Head of caudate nucleus (tissue), 42 donors: Measurements from ENCODE around the gene MRPL9.
"Not testable (repeated sequence)": the region's sequence is repeated elsewhere in the genome, so short reads cannot be mapped to it uniquely, and the experiment has no call there.

Experiments
- DNase-seq, 42 donors: peaks; one replicate each; pipeline versions ENCODE4 v3.0.0 to v3.0.0-alpha.2; 2020 to 2021; ENCODE audit warnings: mixed read lengths in 7 of 42
- intact Hi-C: fragments of 100-400 bp; cut with DNase I; formaldehyde crosslinking; loops from one replicate; pipeline ENCODE4 v1.15.0; 2022

Gene MRPL9

DNA sequence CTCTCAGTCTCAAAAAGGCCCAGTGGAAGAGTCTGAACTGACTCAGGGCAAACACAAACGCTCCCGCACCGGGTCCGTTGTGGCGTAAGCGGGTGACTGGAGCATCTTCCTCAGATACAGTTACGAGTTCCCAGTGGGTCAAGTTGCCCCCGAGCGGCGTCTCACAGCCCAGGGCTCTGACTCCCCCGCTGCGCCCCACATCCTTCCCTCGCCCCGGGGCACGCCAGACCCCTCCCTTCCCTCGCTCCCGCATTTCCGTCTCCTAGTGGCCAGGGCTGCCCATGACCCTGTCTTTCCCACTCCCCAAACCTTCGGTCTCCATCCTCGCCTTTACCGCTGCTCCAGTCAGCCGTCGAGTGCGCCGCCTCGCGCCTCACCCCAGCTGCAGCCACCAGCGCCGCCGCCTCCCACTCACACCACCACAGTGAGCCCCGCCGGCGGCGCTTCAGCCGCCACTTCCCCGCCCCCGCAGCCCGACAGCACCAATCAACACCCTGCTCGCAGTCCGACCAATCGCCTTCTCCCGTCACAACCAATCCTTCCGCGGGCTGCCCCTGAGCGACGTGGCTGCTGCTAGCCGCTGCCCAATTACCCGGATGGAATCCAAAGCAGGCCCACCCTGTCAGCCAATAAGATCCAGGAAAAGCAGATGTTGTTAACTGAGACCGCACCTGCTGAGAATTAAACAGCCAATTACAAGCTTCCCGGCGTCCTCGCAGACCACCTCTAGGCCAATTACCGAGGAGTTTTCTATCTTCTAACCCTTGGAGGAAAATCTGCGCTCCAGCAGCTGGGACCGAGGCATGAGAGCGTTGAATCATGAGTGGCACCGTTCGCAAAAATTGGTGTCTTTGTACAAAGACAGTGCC lies 27.0 kb upstream of the MRPL9 start, which contains the start of gene TDRKH:
TDRKH (minus strand) TSS at position 430 of the 869 bp plus-strand sequence. CDS start 7,478 bp downstream, outside the sequence.
- DNase-seq, result peak; percentile 95 to 99 (median 98)
- intact Hi-C loops, result loop anchor here (2.0 kb wide), 1 partner anchor 48 kb away; the partner anchor contains the start of gene C2CD4D

DNA sequence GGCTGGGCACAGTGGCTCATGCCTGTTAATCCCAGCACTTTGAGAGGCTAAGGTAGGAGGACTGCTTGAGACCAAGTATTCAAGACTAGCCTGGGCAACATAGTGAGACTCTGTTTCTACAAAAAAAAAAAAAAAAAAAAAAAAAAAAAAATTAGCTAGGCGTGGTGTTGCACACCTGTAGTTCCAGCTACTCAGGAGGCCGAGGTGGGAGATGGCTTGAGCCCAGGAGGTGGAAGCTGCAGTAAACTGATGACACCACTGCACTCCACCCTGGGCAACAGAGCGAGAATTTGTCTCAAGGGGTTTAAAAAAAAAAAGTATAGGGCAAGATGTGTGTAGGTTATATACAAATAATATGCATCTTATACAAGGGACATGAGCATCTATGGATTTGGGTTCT lies 24.4 kb upstream of the MRPL9 start:
- no peak for DNase-seq
- intact Hi-C loops, result no loop called here

DNA sequence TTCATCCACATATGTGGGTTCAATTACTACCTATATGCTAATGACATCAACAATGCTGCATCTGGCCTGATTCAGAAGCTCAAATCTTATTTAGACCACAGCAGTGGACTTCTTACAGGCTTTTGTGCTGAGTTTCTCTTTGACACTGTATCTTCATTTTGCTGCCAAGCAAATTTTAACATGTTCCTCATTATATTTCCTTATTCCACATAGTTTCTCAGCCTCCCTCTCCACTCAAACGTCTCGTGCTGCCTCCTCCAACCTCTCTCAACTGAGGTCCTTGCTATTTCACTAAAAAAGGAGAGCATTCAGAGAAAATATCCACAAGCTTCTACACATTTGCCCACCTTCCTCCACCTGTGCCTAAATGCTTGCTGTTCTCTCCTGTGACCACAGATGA lies 20.5 kb upstream of the MRPL9 start:
- intact Hi-C loops, result no loop called here
- DNase-seq, result peak in 1 of 42 donors; percentile 13

DNA sequence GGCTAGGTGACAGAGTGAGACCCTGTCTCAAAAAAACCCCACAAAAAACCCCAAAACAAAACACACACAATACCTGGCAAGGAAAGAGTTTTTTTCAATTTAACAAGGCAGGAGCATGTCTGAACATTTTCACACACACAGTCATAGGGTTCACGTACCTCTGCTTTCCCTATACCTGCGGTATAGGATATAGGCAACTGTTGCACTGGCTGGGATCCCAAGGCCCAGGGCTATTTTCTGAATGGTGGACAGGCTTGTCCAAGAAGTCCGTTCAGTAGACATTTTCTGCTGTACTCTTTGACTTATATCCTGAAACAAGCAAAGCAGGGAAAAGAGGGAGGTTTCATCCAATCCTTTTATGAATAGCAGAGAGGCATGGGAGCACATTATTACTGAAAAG lies 19.4 kb upstream of the MRPL9 start:
- no peak for DNase-seq
- intact Hi-C loops, result no loop called here

DNA sequence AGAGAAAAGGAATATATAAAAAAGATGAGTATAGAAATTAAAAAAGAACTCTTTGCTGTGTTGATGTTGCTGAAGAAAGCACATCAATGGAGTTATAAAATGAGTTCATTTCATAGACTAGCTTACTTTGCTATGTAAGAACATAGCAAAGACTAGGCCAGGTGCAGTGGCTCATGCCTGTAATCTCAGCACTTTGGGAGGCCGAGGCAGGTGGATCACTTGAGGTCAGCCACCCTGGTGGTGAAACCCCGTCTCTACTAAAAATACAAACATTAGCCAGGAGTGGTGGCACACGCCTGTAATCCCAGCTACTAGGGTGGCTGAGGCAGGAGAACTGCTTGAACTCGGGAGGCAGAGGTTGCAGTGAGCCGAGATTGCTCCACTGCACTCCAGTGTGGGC lies 18.7 kb upstream of the MRPL9 start:
- intact Hi-C loops, DNase-seq: not testable (repeated sequence)

DNA sequence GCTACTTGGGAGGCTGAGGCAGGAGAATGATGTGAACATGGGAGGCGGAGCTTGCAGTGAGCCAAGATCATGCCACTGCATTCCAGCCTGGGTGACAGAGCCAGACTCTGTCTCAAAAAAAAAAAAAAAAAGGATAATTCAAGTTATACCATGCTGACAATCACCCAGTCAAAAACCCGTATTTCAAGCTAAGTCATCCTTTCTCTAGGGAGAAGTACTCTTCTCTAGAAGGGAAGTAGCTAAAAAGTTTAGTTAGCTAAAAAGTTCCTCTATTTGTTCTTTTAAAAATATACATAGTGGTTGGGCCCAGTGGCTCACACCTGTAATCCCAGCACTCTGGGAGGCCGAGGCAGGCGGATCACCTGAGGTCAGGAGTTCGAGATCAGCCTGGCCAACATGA lies 17.4 kb upstream of the MRPL9 start:
- DNase-seq, intact Hi-C loops: not testable (repeated sequence)

DNA sequence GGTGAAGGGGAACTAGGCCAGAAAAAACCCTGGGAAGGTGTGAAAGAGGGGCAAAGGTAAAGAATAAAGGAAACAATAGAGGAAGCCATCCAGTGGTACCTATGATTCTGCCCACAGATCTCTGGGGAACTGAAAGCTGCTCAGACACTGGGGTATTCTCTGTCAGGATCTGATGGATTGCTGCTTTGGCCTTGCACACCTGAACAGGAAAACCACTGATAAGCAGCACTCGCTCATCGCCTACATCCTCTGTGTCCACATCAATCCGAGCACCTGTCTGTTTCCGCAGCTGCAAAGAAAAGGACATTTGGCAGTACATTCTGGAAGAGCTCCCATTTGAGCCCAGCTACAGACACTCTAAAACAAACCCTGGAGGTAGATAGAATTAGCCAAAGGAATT lies 16.6 kb upstream of the MRPL9 start:
- intact Hi-C loops, result no loop called here
- no peak for DNase-seq

DNA sequence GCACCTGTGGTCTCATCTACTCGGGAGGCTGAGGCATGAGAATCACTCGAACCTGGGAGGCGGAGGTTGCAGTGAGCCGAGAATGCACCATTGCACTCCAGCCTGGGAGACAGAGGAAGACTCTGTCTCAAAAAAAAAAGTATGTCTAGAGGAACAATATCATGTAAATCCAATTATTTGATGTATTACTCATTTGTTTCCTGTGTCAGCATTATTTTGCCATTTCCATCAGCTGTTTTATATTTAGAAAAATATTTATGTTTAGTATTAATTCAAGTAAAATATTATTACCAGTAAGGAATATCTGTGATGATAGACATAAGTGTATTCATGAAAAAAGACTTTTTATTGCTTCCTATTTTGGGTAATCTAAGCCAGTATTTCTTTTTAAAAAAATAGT lies 14.0 kb upstream of the MRPL9 start:
- no peak for DNase-seq
- intact Hi-C loops, result no loop called here

DNA sequence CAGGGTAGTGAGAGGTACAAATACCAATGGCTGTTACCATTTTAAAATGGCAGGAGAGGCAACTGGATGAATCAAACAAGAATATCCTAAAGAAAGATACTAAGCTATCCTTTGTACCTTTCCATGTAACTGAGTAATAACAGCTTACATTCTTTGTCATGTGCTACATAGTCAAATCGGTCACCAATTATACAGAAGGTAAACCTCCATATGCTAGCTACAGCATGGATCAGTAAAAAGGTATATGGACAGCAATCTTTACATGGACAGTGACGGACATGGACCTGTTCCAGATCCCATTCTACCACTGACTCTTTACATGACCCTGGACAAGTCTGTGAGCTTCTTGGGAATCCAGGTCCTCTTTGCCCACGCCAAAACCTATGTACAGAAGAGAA lies 13.4 kb upstream of the MRPL9 start:
- DNase-seq, result no peak
- intact Hi-C loops, result no loop called here

DNA sequence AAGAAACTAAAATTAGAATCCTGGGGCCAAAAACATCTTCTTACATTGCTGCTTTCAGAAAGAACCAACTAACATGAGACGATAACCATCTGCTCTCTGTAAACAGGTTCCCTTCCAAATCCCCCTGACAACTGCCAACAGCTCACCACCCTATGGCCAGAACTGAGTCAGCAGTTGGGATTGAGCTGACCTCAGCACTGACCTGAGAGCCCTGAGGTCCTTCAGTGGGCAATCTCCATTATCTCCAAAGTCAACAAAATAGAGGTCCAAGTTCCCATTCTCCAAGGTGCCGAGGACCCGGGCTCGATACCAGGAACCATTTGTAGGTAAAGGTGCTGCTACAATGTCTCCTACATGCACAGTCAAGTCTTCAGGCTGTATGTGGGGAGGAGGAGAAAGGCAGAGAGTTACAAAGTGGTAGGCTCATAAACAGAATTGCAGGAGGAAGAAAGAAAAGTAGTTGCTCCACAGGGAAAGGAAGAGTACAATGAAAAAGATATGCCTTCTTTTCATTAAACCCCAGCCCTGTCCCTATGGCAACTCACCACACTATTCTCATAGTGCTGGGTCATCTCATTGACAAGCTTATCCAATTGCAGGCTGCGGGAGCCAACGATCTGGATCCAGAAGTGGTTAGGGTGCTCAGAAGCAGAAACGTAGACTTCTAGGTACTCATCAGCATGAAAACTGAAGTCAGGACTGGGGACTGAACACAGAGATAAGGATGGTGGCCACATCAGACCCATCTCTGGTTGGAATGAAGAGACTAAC lies 12.8 kb upstream of the MRPL9 start:
- intact Hi-C loops, result no loop called here
- no peak for DNase-seq

DNA sequence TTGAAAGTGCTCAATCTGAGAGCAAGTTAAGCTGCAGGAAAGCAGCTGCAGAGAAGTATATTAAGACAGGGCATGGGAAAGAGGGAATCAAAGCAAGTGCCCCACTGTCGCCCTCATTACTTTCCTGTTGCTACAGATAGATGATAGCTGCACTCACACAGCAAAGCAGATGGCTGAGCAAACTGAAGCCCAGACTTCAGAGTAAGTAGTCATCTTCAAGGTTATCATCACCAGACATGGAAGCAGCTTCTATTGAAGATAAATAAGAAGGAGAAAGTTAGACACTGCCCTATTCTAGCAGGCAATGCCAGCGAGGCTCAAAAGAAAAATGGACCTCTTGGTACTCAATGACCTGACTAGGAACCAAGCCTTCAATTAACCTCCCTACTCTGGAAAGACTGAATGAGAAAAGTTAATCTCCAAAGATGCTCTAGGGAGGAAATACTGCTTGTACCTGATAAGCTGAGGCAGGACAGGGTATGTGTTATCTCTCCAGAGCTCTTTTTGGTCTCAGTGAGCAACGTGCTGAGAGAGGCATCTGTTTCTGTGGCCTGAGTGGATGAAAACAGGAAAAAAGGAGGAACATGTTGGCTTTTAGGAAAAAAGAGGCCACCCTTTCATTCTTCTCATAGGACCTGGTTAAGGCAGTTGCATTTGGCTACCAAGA lies 11.1 kb upstream of the MRPL9 start:
- DNase-seq, result no peak
- intact Hi-C loops, result no loop called here

DNA sequence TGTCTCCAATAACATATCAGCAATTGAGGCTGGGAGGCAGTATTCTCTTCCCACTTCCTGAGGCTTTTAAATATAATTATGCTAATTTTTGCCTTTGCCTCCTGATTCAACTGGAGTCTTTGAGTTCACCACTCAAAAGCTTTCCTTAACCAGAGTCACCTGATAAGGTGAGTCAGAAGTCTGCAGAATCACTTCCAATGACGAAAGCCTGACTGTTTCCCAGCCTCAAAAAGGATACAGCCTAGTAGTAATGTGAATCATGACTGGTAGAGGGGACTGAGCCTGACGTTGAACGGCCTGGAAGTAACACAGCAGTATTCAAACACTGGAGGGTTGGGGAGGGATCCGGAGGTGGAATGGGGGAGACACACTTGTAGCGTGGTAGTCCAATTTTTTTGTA lies 10.4 kb upstream of the MRPL9 start:
- intact Hi-C loops, result no loop called here
- peak in 34 of 42 donors; percentile 7 to 86 (median 45) for DNase-seq

DNA sequence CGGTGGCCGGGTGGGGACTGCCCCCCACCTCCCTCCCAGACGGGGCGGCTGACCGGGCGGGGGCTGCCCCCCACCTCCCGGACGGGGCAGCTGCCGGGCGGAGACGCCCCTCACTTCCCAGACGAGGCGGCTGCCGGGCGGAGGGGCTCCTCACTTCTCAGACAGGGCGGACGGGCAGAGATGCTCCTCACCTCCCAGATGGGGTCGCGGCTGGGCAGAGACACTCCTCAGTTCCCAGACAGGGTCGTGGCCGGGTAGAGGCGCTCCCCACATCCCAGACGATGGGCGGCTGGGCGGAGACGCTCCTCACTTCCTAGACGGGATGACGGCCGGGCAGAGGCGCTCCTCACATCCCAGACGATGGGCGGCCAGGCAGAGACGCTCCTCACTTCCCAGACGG lies 6.0 kb upstream of the MRPL9 start:
- intact Hi-C loops, DNase-seq: not testable (repeated sequence)

DNA sequence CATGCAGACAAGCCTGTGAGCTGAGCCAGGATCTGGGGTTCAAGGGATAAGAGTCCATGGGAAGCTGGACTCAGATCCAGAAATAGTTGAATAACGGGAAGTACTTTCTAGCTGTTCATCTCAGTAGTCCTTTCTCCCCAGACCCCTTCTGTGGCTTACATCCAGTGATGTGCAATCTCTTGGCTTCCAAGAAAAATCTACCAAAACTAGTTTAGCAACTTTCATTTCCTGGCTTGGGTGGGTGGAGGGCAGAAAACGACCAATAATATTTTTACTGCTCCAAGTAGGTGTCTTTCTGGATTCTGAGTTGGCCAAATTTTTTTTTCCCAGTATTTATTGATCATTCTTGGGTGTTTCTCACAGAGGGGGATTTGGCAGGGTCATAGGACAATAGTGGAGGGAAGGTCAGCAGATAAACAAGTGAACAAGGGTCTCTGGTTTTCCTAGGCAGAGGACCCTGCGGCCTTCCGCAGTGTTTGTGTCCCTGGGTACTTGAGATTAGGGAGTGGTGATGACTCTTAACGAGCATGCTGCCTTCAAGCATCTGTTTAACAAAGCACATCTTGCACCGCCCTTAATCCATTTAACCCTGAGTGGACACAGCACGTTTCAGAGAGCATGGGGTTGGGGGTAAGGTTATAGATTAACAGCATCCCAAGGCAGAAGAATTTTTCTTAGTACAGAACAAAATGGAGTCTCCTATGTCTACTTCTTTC lies 5.2 kb upstream of the MRPL9 start:
- DNase-seq, intact Hi-C loops: not testable (repeated sequence)

DNA sequence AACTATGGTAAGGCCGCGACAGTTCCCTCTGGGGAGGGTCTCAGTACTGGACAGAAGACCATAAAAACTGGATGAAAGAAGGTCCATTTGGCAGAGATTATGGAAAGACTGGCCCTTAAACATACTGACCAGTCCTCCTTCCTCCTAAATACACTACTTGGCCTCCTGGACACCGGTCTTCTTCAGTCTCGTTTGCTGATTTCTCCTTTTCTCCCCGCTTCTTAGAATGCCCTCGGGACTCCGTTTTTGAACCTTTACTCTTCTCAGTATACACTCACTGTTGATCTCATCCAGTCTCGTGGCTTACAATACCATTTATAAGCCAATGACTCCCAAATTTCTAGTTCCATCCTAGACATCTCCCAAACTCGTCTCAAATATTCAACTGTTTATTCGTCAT lies 694 bp upstream of the MRPL9 start:
- no peak for DNase-seq
- intact Hi-C loops, result no loop called here

DNA sequence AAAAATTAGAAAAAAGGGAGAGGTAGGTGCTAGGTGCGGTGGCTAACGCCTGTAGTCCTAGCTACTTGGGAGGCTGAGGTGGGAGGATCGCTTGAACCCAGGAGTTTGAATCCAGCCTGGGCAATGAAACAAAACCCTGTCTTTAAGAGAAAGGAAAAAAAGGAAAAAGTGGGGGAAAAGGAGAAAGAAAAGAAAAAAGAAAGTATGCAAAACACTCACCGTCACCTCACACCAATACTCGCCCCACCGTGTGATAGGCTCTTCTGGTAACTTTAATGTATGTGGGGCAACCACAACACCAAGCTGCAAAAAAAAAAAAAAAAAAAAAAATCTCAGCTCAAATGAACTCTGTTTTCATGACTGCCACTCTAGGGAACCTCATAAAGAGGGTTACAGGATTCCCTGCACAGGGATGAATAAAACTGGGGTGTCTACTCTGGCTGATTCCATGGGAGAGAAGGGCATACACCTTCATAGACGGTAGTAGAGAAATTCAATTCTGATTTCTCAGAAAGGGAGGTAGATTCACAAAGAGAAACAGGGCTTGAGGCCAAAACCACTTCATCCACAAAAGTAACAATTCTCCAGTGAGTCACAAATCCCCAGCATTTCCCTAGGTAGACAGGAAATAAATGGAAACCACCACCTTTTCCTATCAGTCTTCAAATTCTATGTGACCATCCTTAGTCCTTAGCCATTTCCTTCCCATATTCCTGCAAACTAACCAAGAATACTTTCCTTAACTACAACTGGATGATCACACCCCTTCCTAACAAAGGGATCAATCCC lies 2.5 kb downstream of the MRPL9 start:
- no peak for DNase-seq
- intact Hi-C loops, result no loop called here

DNA sequence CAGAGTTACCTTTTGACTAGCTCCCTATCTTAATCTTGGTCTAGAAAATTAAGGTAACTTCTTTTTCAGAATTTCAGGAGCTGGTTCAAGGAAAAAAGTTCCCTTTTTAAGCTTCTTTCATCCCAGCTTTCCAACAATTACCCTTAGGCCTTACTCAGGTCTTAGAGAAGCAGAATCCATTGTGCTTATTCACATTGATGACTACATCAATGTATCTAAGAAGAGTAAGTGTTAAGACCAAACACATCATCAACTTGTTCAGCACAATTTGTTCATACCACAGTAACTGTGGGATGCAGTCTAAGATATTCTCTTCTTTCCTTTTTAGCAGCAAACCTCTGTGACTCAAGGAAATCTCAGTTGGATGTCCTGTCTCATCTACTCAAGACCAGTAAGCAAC lies 4.1 kb downstream of the MRPL9 start:
- DNase-seq, result no peak
- intact Hi-C loops, result no loop called here

DNA sequence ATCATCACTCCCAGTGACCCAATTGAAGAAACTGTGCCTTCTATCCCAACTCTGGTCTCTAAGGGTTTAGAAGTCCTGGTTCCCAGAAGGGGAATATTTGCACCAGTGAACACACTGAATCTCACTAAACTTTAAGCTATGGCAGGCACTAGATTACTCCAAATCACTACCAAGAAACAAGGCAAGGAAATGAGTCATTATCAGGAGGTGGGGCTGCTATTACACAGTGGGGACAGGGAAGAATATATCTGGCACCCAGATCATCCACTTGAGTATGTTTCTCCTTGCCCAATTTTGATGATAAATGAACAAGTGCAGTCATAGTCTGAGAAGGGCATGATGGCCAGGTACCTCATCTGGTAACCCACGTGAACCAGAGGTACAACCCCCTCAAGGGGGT lies 7.0 kb downstream of the MRPL9 start:
- intact Hi-C loops, result no loop called here
- no peak for DNase-seq
